Stimulated activated CD8-positive, alpha-beta memory T cell treated with anti-CD3 and anti-CD28 coated beads, Interleukin-12 subunit alpha, Interleukin-12 subunit beta, amount 100 ng/mL, for 24 hours (primary cell): ENCODE measurements around the gene RLN1.
"Not testable (repeated sequence)": the region's sequence is repeated elsewhere in the genome, so short reads cannot be mapped to it uniquely, and the experiment has no call there.

ENCODE experiments used
- DNase-seq: peaks from one replicate; pipeline ENCODE4 v3.0.0-alpha.2; 2020; ENCODE audit errors: extremely low read depth

The RLN1 gene, protein sequence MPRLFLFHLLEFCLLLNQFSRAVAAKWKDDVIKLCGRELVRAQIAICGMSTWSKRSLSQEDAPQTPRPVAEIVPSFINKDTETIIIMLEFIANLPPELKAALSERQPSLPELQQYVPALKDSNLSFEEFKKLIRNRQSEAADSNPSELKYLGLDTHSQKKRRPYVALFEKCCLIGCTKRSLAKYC

DNA sequence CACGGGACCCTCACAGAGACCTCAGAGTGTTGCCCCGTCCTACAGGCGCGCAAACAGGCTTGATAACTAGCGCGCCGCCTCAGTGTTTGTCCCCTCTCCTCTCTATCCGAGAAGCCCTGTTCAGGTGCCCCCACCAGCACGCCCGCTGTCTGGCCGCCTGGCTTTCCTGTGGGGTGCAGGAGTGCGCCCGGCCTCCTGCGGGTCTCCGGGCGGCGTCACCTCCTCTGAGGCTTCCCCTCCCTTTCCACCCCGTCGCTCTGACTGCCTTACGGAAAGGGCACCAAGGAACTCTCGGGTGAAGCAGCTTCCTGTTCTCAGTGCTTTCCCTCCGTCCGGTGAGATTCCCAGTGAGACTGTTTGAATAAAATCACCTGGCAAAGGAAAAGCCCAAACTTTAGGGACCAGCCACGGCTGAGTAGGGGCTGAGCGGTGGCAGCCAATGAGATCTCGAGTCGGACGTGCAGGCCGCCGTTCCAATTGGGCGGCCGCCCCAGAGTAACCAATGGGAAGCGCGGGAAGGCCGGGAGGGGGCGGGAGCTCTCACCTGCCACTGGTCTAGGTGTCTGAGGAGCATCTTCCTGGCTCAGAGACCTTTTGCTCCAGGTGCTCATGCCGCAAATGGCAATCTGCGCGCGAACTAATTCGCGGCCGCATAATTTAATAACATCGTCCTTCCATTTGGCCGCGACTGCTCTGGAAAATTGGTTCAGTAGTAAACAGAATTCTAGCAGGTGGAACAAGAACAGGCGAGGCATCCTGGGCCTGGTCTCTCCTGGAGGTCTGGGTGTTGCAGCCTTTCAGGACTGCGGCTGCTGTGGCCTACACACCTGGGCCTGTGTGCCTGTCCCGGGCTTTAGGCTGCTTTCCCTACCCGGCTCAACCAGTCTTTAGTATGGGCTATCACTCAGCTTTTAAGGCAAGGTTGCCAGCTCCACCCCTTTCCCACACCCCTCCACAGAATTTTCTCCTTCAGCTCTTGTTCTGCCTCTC lies at the start of gene RLN1:
RLN1 (minus strand) TSS at position 885 of the 990 bp plus-strand sequence; CDS start at position 755, 130 bp downstream.
- DNase-seq, result not testable (repeated sequence)

DNA sequence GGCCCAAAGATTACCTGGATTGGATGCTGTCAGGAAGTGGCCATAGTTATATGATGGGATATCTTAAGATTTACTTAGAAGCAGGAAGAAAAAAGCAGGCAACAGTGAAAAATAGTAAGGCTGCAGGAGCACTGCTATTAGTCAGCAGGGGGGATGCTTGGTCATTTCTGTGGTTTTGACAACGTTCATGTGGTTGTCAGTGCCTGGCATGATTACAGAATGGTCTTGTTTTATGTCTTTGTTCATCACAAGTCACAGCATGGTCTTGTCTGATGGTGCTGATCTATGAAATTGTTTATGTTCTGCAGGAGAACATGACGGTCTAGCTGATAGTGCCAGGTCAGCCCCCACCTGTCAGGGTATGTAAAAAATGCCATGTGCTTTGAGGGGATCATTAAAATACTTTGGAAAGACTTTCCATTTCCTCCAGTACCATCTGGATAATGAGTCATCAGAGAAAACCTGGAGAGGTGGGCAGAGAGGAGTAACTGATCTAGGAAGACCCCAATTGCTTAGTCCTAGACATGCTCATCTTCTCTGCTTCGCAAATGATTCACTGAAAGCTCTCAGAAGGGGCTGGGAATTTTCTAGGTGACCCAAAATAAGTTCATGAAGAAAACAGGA lies 49.5 kb upstream of the RLN1 start:
- no peak for DNase-seq

DNA sequence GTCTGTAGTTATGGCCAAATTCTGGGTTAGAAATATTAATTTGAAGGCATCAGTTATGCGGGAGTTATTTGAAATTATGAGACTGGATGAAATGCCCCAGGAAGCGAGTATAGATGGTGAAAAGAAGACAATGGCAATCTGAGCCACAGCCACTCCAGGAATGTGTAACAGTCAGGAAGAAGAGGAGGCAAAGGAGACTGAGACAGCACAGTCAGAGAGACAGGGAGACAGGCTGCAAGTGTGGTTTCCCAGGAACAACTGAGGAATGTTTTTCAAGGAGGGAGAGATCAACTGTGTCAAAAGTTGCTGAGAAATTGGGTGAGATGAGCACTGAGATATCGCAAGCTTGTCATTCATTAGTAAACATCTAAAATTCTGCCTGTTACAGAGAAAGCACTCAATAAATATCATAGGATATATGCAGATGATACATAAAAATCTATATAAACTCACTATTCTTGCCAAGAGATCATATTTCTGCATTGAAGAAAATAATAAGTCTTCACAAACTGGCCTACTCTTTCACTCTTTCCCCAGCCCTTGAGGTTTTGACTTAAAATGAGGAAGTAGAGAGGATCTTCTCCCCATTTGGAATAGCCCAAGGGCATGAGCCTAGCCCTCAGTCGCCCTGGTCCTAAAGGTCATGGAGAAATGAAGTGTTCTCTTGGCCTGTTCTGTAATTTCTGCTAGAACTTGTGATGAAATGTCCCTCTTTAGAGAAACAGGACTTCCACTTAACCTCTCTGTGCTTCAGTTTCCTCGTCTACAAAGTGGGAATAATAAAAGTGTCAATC lies 48.5 kb upstream of the RLN1 start:
- no peak for DNase-seq

DNA sequence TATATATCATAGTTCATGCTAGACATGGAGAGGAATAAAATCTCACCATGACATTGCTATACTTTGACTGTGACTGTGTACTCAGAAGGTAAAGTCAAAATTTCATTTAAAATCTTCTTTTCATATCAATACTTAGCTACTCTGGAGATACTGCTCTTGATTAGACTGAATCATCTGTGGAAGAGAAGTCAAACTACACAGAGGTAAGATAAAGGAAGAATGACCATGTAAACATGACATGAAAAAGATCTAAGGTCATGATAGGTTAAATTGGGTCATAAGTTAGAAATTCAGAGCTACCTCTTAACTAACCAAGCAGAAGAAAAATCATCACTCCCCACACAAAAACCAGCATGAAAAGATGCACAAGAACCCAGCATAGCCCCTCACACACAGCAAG lies 44.8 kb upstream of the RLN1 start:
- no peak for DNase-seq

DNA sequence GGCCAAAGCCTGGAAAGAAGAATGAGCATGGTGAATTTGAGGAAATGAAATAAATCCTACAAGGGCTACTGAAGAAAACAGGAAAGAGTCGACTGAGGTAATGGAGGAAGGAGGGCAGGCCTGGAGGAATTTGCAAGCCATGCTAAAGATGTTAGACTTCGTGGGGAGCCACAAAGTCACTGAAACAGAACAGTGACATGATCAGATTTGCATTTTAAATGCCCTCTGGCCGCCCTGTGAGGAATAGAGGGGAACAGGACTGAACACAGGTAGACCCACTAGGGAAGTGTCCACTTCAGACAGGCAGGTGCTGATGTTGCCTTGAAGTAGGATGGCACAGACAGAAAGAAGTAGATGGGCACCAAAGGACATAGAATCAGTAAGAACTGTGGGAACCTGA lies 42.8 kb upstream of the RLN1 start:
- no peak for DNase-seq

DNA sequence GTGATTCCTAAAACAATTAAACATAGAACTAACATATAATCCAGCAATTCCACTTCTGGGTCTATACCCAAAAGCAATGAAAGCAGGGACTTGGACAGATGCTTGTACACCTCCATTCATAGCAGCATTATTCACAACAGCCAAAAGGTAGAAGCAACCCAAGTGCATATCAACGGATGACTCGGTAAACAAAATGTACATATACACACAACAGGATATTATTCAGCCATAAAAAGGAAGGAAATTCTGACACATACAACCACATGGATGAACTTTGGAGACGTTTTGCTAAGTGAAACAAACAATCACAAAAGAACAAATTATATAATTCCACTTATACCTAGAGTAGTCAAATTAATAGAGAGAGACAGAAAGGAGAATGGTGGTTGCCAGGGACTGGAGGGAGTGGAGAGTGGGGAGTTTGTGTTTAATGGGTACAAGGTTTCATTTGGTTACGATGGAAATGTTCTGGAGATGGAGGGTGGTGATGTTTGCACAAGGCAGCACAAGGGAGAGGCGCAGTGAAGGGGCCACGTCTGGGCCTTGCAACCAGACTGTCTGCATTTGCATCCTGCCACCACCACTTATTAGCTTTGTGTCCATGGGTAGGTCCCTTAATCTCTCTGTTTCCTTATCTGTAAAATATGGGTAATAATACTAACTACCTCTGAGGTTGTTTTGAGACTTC lies 36.3 kb upstream of the RLN1 start:
- no peak for DNase-seq

DNA sequence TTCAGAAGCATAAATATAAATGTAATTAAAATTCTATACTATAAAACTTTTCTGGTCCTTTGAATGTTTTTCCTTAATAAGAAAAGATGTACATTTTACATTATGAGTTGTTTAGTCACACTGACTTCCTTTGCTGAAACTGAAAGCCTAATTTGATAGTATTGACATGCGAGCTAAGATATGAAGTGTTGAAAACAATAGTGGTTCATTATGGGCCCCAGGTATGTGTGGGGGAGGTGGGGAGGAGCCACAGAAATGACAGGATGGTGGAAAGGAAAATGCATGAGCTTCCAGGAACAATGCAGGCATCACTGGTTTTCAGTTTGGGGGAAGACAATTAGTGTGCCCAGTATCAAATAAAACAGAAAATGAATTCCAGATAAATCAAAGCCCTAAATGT lies 35.4 kb upstream of the RLN1 start:
- no peak for DNase-seq

DNA sequence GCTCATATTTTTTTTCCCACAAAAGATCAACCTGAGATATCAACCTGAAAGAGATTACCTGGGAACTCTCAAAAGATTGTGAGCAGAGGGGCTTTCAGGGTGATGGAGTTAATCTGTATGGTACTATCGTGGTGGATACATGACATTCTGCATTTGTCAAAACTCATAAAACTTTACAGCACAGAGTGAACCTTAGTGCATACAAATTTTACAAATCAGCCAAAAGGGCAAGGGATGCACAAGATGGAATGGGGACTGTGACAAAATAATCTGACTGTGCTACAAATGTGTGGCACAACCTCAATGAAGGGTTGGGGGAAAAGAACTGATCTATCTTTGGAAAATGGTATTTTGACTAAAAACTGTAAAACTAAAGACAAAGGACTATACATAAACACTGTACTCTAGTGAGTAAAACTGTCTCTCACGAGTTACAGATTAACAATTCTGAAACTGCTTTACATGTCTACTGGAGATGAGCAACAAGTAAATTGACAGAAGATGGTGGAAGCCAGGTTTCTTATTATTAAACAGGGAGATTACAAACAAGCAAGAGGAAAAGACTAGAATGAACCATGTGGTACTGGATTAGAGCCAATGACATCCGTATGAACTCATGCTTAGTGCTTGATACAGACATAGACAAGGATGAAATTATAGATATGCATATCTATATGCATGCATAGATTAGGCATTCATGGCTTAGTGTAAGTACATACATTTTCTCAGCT lies 24.8 kb upstream of the RLN1 start:
- DNase-seq, result no peak

DNA sequence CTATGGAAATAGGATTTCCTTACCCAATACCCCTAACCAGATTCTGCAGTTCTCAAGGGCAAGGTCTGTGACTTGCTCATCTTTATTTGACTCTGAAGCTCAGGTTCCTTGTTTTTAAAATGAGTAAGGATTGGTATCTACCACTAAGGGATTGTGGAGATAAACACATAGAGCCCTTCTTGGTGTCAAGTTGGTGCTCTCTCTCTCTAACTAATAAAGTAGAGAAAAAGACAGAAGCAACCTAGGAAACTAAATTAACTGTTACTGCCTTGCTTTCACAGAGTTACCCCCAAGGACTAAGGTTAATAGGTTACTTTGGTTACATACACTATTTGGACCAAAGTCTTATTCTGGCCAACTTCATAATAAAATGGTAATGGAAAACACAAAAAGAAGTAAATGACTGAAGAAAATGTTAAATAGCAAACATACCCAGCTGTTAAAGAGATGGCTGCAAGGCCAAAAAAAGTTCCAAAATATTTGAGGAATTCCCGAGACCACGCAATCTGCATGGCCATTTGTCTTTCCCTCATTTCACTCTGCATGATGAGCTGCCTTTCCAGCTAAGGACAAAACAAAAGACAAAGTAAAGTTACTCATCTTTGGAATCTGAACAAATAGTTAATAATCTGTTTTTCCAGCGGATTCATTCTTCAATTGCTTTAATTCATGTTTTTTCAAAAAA lies 21.8 kb upstream of the RLN1 start:
- DNase-seq, result no peak

DNA sequence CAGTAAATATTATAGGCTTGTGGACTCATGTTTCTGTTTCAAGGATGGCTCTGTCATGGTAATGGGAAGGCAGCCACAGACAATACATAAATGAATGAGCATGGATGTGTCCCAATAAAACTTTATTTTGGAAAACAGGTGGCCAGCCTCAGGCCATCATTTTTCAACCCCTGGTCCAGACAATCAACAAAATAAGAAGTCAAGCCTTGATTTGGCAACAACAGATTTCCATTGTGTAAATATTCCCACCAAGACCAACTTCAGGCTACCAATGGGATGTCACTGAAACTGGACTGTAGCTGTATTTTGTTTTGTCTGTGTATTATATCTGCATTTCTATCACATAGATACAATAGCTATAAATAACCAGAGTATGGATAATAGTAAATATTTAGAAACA lies 20.7 kb upstream of the RLN1 start:
- no peak for DNase-seq

DNA sequence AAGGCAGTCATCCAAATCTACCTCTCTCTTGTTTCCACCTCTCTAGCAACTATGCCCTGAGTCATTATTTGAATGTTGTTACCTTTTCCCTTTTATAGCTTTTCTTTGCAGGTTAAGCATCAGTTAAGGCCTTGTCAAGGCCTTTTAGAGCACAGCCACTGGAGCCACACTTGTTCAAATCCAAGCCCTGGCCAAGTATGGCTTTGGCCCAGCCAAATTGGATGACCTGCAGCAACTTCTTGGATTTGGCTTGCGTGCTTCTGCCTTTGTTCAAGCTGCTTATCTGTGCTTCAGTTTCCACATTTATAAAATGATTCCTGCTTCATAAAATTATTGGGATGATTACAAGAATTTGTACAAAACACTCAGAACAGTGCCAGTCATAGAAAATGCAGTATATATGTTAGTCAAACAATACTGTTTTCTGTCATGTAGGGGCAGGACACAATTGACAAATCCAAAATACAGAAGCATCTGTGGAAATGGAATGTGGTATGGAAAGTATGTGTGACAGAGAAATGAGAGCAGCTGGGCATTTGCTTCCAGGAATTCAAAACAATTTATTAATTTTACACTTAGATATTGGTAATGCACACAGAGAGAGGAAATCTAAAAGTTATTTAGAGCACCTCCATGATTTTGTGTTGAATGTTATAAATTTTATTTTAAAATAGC lies 17.9 kb upstream of the RLN1 start:
- DNase-seq, result no peak

DNA sequence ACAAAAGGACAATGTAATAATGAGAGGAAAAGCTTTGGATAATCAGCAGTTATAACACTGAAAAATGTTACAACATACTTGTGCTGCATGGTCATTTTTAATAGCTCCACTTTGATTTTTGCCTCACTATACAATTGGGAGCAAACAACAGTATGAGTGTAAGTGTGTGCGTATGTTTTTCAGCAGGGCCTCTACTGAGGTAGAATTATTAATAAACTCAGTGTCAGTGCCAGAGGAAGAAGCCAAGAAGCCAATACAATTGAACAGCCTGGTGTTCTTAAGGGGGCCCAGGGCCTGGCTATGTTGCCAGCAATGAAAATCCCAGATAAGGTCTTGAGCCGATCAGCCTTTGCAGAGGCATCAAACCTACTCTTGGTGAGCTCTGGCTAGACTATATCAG lies 16.1 kb upstream of the RLN1 start:
- no peak for DNase-seq

DNA sequence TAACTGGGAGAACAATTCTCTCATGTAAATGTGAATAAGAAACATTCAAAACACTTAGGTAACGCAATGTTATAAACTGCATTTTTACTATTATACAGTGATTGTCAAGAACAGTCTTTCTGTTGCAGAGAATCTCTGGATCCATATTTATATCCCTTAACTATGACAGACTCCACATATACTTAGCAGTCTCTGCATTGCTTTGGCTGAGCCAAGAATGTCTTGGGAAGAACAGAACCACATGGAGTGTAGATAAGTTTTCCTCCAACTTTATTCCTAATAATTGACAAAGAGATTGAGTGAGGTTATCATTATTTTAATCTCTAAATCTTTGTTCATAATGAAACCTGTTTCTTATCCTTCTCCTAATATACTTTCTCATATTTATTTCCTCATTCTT lies 15.6 kb upstream of the RLN1 start:
- no peak for DNase-seq

DNA sequence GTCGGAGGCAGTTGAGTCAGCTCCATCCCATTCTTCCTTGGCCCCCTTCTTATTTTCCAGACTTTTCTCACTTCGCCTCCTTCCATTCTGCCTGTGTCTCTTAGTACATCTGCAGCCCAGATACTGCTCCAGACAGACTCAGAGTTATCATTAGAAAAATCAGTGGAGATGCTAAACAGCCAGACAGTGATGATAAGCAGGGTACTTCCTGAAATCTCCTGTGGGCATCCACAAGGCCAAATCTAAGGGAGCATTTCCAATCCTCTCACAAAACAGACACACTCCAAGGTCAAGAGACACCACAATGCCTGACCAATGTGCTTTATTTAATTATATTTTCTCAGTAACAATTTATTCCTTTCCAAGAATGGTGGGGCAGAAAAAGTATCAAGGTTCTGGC lies 14.5 kb upstream of the RLN1 start:
- no peak for DNase-seq

DNA sequence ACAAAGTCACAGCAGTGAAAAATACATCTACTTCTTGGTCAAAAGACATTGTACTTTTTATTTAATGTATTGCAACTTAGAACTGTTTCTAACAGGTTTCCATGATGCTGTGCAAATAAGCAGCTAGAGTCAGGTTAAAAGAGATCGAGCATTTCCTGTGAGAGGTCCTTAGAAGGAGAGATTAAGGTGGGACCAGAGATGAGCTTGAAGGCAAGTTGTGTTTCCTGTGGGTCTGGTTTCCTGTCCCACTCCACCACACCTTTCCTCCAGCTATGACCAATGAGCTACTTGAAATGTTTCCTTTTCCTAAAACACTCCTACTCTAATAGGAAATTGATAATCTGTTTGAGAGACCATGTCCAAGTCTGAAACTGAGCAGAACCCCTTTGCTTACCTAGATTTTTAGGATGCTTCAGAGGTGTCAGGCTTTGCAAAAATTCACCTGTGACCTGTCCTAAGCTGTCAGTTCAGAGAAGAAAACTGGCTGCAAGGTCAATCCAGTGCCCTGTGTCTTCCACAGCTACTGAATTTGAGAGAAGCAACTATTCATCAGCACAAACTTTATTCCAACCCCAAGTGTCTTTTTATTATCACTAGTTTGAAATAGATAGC lies 13.1 kb upstream of the RLN1 start:
- no peak for DNase-seq

DNA sequence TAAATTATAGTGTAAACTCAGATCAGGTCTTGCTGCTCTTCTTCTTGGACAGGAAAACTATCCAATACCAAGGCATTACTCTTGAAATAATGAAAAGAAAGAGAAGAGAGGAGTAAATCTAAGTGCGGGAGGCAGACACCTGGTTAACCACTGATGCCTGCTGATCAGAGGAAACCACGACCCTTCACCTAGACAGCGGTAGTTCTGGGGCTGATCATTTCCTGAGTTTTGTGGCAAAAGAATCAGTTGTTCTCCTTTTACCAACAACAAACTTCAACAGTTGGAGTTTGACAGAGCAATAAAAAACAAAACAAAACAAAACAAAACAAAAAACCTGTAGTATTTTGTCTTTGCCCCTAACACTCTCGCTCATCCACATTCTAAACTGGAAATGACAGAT lies 3.0 kb downstream of the RLN1 start:
- DNase-seq, result no peak

DNA sequence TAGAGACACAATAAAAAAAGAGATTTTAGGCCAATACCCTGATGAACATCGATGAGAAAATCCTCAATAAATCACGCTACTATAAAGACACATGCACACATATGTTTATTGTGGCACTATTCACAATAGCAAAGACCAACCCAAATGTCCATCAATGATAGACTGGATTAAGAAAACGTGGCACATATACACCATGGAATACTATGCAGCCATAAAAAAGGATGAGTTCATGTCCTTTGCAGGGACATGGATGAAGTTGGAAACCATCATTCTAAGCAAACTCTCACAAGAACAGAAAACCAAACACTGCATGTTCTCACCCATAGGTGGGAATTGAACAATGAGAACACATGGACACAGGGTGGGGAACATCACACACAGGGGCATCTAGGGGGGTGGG lies 8.4 kb downstream of the RLN1 start:
- not testable (repeated sequence) for DNase-seq

DNA sequence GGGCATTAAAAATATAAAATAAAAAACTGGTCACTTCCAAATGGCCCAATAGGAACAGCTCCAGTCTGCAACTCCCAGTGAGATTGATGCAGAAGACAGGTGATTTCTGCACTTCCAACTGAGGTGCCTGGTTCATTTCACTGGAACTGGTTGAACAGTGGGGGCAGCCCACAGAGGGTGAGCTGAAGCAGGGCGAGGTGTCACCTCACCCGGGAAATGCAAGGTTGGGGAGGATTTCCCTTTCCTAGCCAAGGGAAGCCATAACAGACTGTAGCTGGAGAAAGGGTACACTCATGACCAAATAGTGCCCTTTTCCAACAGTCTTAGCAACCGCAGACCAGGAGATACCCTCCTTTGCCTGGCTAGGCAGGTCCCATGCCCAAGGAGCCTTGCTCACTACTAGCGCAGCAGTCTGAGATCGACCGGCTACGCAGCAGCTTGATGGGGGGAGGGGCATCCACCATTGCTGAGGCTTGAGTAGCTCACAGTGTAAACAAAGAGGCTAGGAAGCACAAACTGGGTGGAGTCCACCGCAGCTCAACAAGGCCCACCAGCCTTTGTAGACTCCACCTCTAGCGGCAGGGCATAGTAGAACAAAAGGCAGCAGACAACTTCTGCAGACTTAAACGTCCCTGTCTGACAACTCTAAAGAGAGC lies 12.7 kb downstream of the RLN1 start:
- no peak for DNase-seq

DNA sequence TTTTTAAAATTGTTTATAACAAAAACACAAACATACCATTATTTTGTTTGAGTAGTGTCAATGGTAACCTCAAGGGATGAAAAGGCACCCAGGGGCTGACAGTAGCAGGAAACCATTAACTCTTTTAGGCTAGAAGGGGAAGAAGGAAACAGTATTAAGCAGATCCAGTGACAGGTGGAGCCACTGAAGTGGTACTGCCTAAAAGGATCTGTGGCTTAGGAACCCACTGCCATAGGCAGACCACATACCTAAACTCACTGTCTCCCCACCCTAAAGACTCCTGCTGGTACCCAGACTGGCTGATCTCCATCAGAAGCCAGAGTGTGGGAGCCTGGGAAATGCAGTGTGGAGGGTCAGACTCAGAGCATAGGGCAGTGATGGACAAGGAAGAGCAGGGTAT lies 13.5 kb downstream of the RLN1 start:
- DNase-seq, result no peak
